Natural killer cell treated with Interleukin-12 subunit alpha and Interleukin-12 subunit beta and Interleukin-15 and Interleukin-18, amount 100 ng/mL, for 72 hours (primary cell): ENCODE results near the gene AKTIP. TPM values are rescaled to one million over a fixed set of nuclear protein-coding genes. Genes with fewer than 3 reads are reported as not detected.
"Not testable (repeated sequence)": the region's sequence is repeated elsewhere in the genome, so short reads cannot be mapped to it uniquely, and the experiment has no call there.

Experiments
- ATAC-seq, 2 donors: fragments of 150-1000 bp; cut with Tn5 transposase in 1 of 2; sonication (Bioruptor Pico), chemical (Tn5 transposase) in 1 of 2; 2 replicates each; pipeline ENCODE4 v1.10.0; 2021
- DNase-seq: peaks from one replicate; pipeline ENCODE4 v3.0.0; 2022; ENCODE audit warnings: low spot score
- H3K27ac Mint-ChIP-seq, 2 donors: 1 replicate in 1 of 2; 2 replicates in 1 of 2; pipeline ENCODE4 v1.8.0; 2022; ENCODE audit warnings: mixed read lengths in 2 of 2, mild to moderate bottlenecking in 1 of 2, moderate library complexity in 1 of 2
- H3K27me3 Mint-ChIP-seq, 2 donors: 1 replicate in 1 of 2; 2 replicates in 1 of 2; pipeline ENCODE4 v1.8.0; 2022; ENCODE audit warnings: mixed read lengths in 2 of 2
- H3K36me3 Mint-ChIP-seq: one replicate; pipeline ENCODE4 v1.8.0; 2022; ENCODE audit warnings: mixed read lengths
- H3K4me1 Mint-ChIP-seq, 2 donors: 1 replicate in 1 of 2; 2 replicates in 1 of 2; pipeline ENCODE4 v1.8.0; 2022; ENCODE audit warnings: low read depth in 2 of 2, mixed read lengths in 2 of 2, mild to moderate bottlenecking in 1 of 2
- H3K4me3 Mint-ChIP-seq: one replicate; pipeline ENCODE4 v1.8.0; 2022; ENCODE audit warnings: mixed read lengths
- H3K9me3 Mint-ChIP-seq: 2 replicates; pipeline ENCODE4 v1.8.0; 2022; ENCODE audit warnings: mixed read lengths
- total RNA-seq, 2 donors: library from RNA; stranded (reverse); gene quantifications; one replicate each; pipeline ENCODE4 v1.2.3, GENCODE V29; 2022

Gene AKTIP
- total RNA-seq, 2 donors from 2014 or later = 28.0 to 30.2 TPM

DNA sequence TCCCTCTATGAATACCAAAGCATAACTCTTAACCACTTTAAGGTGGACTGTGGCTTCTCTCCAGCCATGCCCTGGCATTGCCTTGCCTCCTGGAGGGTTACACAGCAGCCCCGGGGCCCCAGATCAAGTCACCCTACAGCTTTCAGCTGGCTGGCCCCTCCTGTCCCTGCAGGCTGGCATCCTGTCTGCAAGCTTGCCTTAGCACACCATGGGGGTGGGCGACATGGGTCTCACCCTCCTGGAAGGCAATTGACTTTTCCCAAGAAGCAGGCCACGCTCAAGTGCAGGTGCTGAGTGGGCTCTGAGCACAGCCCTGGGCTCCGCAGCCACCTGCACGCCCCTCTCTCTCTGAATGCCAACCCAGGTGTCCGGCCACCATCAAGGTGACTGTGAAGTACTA is 25.8 kb upstream of the AKTIP start:
- H3K4me3 Mint-ChIP-seq = no peak overlapping the region
- no peaks in the 10 kb centered on the region for H3K36me3 Mint-ChIP-seq

DNA sequence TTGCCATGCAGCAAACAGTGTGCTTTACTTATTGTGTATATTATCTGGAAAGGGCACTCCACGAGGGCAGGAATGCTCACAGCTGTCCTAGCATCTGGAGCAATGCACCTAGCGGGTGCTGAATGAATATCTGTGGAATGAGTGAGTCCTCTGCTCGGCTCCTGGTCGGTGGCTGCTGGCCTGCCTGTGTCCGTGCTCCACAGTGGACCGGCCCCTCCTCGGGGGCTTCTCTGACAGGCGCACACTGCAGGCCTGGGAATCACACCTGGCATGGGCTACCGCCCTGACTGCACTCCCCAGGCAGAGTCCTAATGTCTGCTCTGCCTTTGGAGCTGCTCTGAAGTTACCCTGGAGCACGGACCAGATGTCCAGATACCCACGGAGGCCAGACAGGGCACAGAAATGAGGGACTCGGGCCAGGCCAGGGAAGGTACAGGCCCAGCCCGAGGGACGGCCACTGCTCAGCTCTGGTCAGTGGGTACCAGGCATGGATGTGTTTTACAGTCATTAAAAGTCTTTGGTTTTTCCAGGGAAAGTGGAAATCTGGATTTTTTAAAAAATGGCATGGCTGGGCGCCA is 21.1 kb upstream of the AKTIP start:
- Mint-ChIP-seq H3K27ac (peak overlapping the region in 1 of 2 donors; percentile 24), H3K36me3 (no peaks in the 10 kb centered on the region)

More for the DNA sequence above, 25.8 kb upstream of the AKTIP start:
- Mint-ChIP-seq H3K27ac (no peak overlapping the region), H3K27me3 (peaks cover 1 to 3% of the 10 kb centered on the region in 2 donors), H3K4me1 (no peaks in the 10 kb centered on the region), H3K9me3 (no peaks in the 10 kb centered on the region)
- DNase-seq (no peak), ATAC-seq (no peak)

DNA sequence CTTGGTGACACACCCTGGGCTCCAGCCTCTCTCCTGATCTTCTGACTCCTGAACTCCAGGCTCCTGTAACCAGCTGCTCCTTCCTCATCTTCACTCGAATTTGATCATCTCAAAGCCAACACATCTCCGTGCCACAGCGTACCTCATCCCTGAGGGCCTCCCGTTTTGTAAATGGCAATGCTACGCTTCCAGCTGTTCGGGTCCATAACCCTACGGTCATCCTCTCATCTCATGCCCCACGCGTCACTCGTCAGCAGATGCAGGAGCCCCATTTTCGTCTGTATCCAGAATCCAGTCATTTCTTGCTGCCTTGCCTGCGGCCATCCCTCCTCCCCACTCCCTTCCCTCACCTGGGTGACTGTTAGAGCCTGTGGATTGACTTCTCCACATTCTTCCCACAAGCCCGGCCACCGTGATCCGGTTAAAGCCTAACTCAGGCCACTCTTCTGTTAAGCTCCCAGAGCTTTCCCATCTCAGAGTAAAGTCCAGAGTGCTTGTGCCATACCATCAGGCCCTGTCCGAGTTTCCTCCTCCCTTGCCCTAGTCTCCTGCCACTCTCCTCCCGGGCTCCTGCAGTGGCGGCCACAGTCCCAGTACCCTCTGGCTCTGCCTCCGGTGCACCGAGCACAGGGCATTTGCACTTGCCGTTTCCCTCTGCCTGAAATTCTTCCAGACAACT is 20.3 kb upstream of the AKTIP start:
- Mint-ChIP-seq H3K4me3 (no peak overlapping the region), H3K27ac (peak overlapping the region; percentile 3 to 24), H3K27me3 (peaks cover 8 to 15% of the 10 kb centered on the region in 2 donors), H3K9me3 (no peaks in the 10 kb centered on the region), H3K36me3 (no peaks in the 10 kb centered on the region), H3K4me1 (peaks cover 24% of the 10 kb centered on the region in 2 donors)
- no peak for DNase-seq
- no peak for ATAC-seq

More for the DNA sequence above, 21.1 kb upstream of the AKTIP start:
- H3K4me1 Mint-ChIP-seq = peaks cover 16% of the 10 kb centered on the region in 2 donors
- H3K27me3 Mint-ChIP-seq = peaks cover 8 to 15% of the 10 kb centered on the region in 2 donors
- no peak for DNase-seq
- no peaks in the 10 kb centered on the region for H3K9me3 Mint-ChIP-seq
- no peak for ATAC-seq
- no peak overlapping the region for H3K4me3 Mint-ChIP-seq

DNA sequence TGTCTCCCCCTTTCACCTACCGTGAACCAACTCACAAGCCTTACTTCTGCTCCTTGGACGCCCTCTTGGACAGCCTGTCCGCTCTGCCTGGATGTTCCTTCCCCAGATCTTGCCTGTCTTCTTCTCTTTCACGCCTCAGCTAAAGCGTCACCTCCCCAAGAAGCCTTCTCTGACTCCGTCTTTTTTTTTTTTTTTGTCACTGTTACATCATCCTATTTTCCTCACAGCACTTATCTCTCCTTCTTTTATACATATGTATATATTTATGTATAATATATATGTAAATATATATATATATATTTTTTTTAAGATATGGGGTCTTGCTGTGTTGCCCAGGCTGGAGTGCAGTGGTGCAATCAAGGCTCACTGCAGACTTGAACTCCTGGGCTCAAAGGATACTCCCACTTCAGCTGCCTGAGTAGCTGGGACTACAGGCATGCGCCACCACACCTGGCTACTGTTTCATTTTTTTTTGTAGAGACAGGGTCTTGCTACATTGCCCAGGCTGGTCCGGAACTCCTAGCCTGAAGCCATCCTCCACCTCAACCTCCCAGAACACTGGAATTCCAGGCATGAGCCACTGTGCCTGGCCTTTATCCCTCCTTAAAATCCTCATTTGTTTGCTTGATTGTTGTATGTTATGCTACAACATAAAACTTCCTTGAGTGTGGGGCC is 16.5 kb upstream of the AKTIP start:
- Mint-ChIP-seq H3K27me3 (peaks cover 8 to 15% of the 10 kb centered on the region in 2 donors), H3K4me1 (peaks cover 40 to 46% of the 10 kb centered on the region in 2 donors), H3K36me3 (peaks cover 7% of the 10 kb centered on the region), H3K27ac (peak overlapping the region; percentile 65 to 77), H3K9me3 (no peaks in the 10 kb centered on the region), H3K4me3 (peak overlapping the region; percentile 81)
- DNase-seq (no peak), ATAC-seq (peak; percentile 69)

DNA sequence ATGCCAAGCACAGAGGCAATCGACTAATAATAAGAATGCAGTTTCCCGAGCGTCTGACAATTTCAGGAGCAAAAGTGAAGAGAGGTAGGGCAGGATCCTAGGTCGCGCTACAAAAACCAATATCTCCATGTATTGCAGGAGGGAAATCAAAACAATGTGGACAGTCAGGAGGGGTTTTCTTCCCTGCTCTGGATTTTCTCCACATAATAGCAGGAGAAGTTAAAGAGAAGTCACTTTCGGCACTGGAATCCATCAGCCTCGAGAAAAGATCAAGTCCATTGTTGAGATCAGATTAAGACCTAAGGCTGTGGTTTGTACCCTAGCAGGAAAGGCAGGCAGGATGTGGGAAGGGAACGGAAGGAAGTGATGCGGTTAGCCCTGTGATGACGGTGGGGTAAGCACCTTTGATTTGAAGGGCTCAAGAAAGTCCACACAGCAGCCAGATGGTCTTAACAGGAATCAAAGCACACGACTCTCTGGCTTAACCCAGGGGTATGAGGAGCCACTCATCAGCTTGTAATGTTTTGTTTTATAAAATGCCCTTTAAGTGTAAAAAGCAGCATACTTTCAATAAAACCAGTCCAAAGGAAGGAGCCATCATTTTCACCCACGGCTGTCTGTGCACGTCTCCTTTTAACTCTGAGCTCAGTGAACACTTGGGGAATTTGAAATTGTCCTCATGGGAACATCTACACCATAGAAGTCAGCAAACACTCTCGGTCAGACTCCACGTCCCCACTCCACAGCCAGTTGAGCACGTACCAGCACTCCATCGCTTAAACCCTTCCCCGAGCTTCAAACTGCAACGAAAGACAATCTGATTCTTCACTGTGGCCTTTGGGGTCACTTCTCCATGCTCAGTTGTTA is 15.8 kb upstream of the AKTIP start:
- peak overlapping the region; percentile 65 to 77 for H3K27ac Mint-ChIP-seq
- ATAC-seq (peak; percentile 94 to 96), DNase-seq (peak; percentile 92)
- H3K9me3 Mint-ChIP-seq = no peaks in the 10 kb centered on the region
- H3K4me3 Mint-ChIP-seq = peak overlapping the region; percentile 81
- peaks cover 12% of the 10 kb centered on the region for H3K36me3 Mint-ChIP-seq
- peaks cover 47 to 53% of the 10 kb centered on the region in 2 donors for H3K4me1 Mint-ChIP-seq
- peaks cover 7 to 11% of the 10 kb centered on the region in 2 donors for H3K27me3 Mint-ChIP-seq

DNA sequence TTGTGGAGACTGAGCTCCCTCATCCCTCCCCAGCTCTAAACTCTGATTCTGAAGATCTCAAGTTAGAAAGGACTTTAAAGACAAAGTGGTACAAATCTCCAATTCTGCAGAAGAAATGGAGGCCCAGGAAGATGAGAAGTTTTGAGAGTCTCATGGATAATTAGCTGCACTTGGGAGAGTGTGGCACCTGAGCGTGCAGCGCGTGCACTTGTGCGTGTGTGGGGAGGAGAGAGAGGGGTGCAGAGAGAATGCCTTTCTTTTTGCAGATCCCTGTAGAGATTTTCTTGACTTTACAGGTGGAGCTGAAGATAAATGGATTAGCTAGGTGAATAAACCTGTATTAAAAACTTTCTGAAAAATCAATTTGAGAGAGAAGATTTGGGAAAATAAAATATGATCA is 14.8 kb upstream of the AKTIP start:
- ATAC-seq (no peak), DNase-seq (no peak)
- H3K9me3 Mint-ChIP-seq = no peaks in the 10 kb centered on the region
- H3K36me3 Mint-ChIP-seq = peaks cover 12% of the 10 kb centered on the region
- H3K4me3 Mint-ChIP-seq = peak overlapping the region; percentile 81
- H3K4me1 Mint-ChIP-seq = peaks cover 47 to 61% of the 10 kb centered on the region in 2 donors
- H3K27me3 Mint-ChIP-seq = peaks cover under 1 to 2% of the 10 kb centered on the region in 2 donors
- peak overlapping the region; percentile 65 to 77 for H3K27ac Mint-ChIP-seq

DNA sequence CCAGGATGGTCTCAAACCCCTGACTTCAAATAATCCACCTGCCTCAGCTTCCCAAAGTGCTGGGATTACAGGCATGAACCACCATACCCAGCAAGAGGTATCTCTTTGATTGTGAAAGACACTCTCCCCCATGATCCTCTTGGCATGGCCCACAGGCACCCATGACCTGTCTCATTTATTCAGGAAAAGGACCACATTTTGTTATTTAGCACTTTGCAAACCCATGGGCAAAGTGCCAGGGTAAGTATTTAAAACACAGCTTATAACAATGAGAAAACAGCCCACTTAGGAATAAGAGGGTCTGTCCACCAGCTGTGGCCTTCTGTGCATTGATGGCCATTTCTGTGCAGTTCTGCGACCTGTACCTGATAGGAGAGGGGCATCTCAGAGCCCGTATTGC is 12.8 kb upstream of the AKTIP start:
- no peak for ATAC-seq
- no peak for DNase-seq
- H3K4me3 Mint-ChIP-seq = no peak overlapping the region
- H3K27me3 Mint-ChIP-seq = no peaks in the 10 kb centered on the region
- peak overlapping the region in 1 of 2 donors; percentile 58 for H3K27ac Mint-ChIP-seq
- H3K9me3 Mint-ChIP-seq = no peaks in the 10 kb centered on the region
- H3K36me3 Mint-ChIP-seq = peaks cover 12% of the 10 kb centered on the region
- peaks cover 49 to 72% of the 10 kb centered on the region in 2 donors for H3K4me1 Mint-ChIP-seq

DNA sequence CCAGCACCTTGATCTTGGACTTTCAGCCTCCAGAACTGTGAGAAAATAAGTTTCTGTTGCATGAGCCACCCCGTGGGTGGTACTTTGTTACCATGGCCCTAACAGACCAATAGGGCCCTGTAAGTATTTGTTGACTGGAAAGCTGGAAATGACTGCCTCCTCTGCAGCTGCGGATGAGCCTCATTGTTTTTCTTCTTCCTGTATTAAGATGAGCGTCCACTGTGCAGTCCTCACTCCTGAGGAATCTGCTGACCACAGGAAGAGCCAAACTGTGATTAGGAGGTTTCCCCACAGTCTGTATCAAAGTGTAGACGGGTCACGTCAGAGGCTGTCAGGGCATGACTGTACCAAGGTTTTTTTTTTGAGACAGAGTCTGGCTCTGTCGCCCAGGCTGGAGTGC is 12.2 kb upstream of the AKTIP start:
- DNase-seq (no peak), ATAC-seq (no peak)
- peaks cover 12% of the 10 kb centered on the region for H3K36me3 Mint-ChIP-seq
- no peaks in the 10 kb centered on the region for H3K9me3 Mint-ChIP-seq
- H3K27ac Mint-ChIP-seq = peak overlapping the region; percentile 28 to 58
- peaks cover 49 to 70% of the 10 kb centered on the region in 2 donors for H3K4me1 Mint-ChIP-seq
- H3K27me3 Mint-ChIP-seq = no peaks in the 10 kb centered on the region
- peak overlapping the region; percentile 19 for H3K4me3 Mint-ChIP-seq

DNA sequence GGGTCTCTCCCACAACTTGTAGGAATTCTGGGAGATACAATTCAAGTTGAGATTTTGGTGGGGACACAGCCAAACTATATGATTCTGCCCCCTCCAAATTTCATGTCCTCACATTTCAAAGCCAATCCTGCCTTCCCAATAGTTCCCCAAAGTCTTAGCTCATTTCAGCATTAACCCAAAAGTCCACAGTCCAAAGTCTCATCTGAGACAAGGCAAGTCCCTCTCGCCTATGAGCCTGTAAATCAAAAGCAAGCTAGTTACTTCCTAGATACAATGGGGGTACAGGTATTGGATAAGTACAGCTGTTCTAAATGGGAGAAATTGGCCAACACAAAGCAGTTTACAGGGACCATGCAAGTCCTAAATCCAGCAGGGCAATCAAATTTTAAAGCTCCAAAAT is 9.8 kb upstream of the AKTIP start:
- H3K4me3 Mint-ChIP-seq, H3K27me3 Mint-ChIP-seq, ATAC-seq, H3K9me3 Mint-ChIP-seq, DNase-seq: not testable (repeated sequence)
- H3K27ac Mint-ChIP-seq = peak overlapping the region in 1 of 2 donors; percentile 78
- H3K4me1 Mint-ChIP-seq = peaks cover 25 to 52% of the 10 kb centered on the region in 2 donors
- H3K36me3 Mint-ChIP-seq = peaks cover 12% of the 10 kb centered on the region

DNA sequence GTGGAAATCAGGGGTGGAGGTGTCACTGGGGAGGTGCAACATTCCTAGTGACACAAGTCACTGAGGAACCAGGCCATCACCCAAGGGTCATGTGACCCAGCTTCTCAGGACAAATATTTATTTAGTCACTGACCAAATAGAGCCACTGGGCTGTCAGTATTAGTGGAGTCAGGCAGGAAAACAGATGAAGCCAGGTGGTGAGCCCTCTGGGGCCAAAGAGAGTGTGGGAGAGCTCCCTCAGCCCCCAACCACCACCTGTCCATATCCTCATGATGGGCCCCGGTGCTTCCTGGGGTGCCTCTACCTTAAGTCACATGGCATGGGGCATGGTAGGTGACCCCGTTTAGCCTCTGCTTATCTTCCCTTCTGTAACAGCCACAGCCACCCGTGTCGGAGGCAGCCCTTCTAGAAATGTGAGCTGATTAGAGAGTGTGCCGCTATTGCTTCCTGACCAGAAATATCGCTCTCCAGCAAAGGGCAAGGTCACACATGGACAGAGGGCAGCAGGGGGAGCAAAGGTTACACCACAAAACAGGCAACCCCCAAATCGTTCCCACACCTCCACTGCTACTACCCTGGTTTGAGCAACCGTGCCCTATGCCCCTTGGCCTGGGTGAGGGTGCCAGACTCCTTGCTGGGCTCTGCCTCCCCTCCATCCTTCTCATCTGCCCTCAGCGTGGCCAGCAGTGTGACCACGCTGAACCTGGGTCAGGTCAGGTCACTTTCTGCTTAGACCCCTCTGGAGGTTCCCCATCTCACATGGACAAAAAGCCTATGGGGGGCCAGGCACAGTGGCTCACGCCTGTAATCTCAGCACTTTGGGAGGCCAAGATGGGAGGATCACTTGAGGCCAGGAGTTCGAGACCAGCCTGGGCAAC is 8.6 kb upstream of the AKTIP start:
- ATAC-seq (no peak), DNase-seq (no peak)
- Mint-ChIP-seq H3K27ac (peak overlapping the region in 1 of 2 donors; percentile 78), H3K36me3 (peaks cover 12% of the 10 kb centered on the region), H3K27me3 (no peaks in the 10 kb centered on the region), H3K4me3 (no peak overlapping the region), H3K9me3 (no peaks in the 10 kb centered on the region), H3K4me1 (peaks cover 14 to 48% of the 10 kb centered on the region in 2 donors)

DNA sequence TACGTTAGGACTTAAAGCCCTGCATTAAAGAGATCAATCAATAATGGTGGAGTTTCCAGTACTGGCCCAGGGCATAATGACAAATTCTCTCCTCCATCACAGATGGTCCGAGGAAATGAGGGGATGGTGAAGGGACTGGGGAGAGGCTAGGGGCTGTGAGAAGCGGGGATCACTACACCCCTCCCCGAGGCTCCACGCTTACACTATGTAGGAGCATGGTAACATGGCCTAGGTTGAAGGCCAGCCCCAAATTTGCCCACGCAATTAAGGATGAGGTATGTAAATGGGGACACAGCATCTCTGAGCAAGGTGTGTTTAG is 8.0 kb upstream of the AKTIP start:
- Mint-ChIP-seq H3K27ac (peak overlapping the region in 1 of 2 donors; percentile 78), H3K4me1 (peaks cover 14 to 45% of the 10 kb centered on the region in 2 donors), H3K4me3 (no peak overlapping the region), H3K36me3 (peaks cover 12% of the 10 kb centered on the region), H3K27me3 (no peaks in the 10 kb centered on the region), H3K9me3 (no peaks in the 10 kb centered on the region)
- DNase-seq (no peak), ATAC-seq (no peak)

DNA sequence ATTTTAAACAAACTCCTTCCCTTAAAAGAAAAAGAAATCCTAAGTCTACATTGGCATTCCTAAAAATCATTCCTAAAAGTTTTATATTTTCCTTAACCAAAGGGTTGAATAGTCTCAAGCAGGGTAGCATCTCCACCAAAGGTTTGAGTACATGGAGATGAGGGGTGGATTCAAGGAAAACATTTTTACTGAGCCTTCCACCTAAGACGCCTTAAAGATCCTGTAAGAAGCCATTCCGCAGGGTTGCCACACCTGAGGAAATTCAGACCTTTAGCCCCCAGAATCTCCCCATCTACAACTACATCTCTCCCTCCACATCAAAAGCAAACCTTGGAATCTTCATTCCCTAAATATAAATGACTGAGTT is 7.7 kb upstream of the AKTIP start:
- Mint-ChIP-seq H3K27ac (peak overlapping the region in 1 of 2 donors; percentile 78), H3K27me3 (no peaks in the 10 kb centered on the region), H3K4me3 (no peak overlapping the region), H3K36me3 (peaks cover 12% of the 10 kb centered on the region), H3K9me3 (no peaks in the 10 kb centered on the region), H3K4me1 (peaks cover 14 to 41% of the 10 kb centered on the region in 2 donors)
- DNase-seq = no peak
- ATAC-seq = no peak
